GM03348 (cell line): ENCODE results near the gene TLCD4.
"Not testable (repeated sequence)": the region's sequence is repeated elsewhere in the genome, so short reads cannot be mapped to it uniquely, and the experiment has no call there.

Source experiments
- DNase-seq: peaks from one replicate; pipeline ENCODE4 v3.0.0; 2012; ENCODE audit warnings: low spot score

The TLCD4 gene

DNA sequence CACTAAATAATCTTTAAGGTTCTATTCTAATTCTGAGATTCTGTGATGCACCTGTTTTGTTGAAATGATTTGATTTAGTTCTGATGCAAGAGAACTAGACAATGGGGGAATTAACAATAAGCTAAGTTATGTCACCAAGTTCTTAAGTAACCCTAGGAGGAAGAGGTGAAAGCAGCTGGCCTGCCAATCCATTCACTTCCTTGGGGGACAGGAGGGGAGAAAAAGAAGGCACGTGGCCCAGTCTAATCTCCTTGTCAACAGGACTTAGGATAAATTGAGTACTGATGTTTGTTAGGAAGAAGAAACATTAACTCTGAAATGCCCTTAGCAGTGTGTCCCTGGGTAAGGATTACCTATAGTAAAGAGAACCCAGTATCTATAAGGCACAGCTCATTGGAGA is 36.9 kb downstream of the TLCD4 start:
- no peak for DNase-seq

DNA sequence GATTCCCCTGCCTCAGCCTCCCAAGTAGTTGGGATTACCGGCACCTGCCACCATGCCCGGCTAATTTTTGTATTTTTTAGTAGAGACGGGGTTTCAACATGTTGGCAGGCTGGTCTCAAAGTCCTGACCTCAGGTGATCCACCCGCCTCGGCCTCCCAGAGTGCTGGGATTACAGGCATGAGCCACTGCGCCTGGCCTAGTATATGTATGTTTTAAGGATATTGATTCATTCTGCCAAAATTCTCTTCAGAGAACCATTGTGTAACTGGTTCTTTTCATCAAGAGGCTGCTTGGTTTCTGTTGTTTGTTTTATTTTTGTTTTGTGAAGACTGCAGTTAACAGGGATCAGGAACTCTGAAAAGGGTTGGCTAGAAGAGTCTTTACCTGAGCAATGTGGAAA is 48.4 kb downstream of the TLCD4 start:
- not testable (repeated sequence) for DNase-seq
